Activated T-helper 1 cell treated with Interleukin-2 at 50 U/mL for 16 hours (primary cell): Measurements from ENCODE around the gene SNAPC4.
"Not testable (repeated sequence)": the region's sequence is repeated elsewhere in the genome, so short reads cannot be mapped to it uniquely, and the experiment has no call there.

Source experiments
- DNase-seq: peaks from one replicate; pipeline ENCODE4 v3.0.0-alpha.2; 2020; ENCODE audit warnings: low read depth

The SNAPC4 gene

DNA sequence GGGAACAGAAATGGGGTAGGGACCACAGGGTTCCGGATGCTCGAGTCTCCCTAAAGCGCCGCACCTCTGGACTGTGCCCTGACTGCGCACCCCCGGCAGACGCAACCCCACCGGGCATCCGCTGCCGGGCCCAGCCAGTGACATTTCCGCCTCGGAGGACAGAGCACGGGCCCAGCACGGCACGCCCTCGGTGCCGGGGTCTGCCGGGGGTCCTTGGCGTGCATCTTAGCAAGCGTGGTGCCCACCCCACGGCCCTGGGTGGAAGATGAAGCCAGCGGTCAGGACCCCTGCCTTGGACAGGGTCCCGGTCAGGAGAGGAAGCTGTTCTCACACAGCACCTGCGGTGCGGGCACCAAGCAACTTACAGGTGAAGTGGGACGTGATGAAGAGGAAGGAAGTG lies 32.6 kb upstream of the SNAPC4 start:
- no peak for DNase-seq

DNA sequence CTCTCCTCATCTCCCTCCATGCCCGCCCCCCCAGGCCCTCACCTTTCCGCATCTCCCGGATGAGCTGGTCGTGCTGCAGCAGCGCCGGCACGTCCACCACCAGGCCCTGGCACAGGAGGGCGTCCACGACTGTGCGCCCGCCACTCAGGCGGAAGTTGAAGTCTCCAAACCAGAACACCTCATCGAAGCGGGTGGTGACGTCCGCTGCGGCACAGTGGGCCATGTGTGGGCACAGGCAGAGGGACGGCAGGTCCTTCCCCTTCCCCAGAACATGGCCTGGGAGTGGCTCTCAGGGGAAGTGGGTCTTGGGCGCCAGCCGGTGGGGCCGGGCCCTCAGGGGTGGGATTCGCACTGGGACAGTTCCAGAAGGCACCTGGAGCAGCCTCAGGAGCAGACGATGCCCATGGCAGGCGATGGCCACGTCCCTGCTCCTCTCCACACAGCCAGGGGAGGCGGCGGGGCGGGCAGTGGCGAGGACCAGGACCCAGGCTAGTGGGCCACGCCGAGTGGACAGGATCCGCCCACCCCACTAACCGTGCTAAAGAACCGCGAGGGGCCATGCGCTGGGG lies 31.9 kb upstream of the SNAPC4 start:
- DNase-seq, result no peak

- DNase-seq, result no peak
Measured at GRCh38 chr9:136430588-136431234, 30.7 kb upstream of the SNAPC4 start.

DNA sequence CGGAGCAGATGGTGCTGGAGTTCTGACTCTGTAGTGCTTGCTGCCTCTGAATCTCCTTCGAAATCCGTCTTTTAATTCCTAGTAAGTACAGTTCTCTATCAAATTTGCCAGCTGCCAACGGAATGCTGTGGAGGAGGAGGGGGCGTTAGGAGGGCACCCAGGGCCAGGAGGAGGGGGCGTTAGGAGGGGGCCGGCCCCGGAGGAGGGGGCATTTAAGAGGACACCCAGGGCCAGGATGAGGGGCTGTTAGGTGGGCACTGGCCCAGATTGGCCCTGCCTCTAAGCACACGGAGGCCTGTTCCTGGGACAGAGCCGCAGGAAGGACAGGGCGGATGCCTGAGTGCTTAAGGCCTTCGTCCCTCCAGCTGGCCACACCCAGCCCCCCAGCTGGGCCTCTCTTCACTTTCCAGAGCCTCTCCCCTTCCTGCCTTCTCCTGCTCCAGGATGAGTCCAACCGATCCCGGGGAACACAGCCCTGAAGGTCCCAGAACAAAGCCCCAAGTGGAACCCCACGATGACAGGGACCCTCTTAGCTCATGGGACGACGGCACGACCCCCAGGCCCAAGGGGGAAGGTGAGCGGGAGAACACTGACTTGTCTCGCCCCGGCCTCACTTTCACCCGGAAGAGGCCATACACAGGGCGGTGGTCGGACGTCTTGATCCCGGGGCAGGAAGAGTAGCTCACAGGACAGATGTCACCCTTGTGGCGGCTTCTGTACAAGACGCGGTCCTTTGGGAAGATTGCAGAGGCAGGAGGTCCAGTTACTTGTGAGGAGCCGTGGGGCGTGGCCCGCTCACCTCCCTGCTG lies 29.9 kb upstream of the SNAPC4 start:
- DNase-seq, result no peak

- DNase-seq, result no peak
Measured at GRCh38 chr9:136429075-136429628, 29.2 kb upstream of the SNAPC4 start.

DNA sequence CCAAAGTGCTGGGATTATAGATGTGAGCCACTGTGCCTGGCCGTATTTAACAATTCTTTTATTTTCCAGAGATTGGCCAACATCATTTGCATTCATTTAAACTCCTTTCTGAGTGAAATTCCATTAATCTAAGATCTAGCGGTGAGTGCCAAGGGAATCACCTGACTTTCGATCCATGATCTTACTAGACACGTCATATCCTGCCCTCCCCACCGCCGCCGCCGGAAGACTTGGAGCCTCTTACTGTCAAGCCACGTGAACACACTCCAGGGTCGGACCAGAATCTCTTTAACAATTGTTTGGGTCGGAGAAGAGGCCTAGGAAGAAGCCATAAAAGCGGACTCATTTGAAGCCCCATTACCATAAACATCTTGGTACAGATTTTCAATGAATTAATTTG lies 26.8 kb upstream of the SNAPC4 start:
- DNase-seq, result no peak

GRCh38 chr9:136425367-136425766 lies 25.4 kb upstream of the SNAPC4 start:
- not testable (repeated sequence) for DNase-seq

DNA sequence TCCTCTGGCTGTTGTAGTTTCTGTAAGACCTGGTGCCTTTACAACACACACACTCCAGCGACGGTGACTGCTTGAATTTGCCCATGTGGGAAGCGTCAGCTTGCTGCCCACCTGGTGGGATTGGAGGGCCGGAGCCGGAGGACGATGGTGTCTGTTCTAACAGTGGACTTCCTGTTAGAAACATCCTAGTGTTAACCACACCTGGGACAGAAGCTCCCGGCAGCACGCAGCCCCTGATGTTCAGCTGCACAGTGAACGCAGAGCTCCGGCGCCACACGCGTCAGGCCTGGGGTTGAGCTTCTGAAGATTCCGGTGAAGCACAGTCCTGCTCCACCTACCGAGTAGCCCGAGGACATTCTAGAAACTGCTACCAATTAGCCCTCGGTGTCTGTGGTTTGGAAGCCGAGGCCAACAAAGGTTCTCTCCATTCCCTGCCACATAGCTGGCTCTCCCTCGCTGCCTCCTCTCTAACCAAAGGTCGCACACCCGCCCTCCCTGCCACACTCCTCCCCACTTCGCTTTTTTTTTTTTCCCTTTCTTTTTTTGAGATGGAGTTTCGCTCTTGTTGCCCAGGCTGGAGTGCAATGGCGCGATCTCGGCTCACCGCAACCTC lies 24.9 kb upstream of the SNAPC4 start:
- no peak for DNase-seq

GRCh38 chr9:136423432-136424146 lies 23.6 kb upstream of the SNAPC4 start:
- DNase-seq, result no peak

GRCh38 chr9:136422876-136423275 lies 22.9 kb upstream of the SNAPC4 start:
- no peak for DNase-seq

DNA sequence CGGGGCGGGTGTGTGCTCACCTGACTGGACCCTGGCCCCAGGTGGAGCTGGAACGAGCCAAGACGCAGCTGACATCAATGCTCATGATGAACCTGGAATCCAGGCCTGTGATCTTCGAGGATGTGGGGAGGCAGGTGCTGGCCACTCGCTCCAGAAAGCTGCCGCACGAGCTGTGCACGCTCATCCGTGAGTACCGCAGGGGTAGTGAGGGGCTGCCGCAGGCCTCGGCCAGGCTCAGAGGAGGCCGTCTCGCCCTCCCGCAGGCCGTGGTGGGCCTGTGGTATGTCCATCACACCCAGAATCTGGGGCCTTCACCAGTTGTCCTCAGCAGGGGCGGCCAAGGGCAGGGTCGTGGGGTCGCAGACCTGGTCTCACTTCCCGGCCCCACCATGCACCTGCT lies 21.8 kb upstream of the SNAPC4 start:
- no peak for DNase-seq

GRCh38 chr9:136419092-136419420 lies 19.1 kb upstream of the SNAPC4 start:
- DNase-seq, result no peak

- no peak for DNase-seq
Measured at GRCh38 chr9:136418182-136419091, 18.5 kb upstream of the SNAPC4 start.

DNA sequence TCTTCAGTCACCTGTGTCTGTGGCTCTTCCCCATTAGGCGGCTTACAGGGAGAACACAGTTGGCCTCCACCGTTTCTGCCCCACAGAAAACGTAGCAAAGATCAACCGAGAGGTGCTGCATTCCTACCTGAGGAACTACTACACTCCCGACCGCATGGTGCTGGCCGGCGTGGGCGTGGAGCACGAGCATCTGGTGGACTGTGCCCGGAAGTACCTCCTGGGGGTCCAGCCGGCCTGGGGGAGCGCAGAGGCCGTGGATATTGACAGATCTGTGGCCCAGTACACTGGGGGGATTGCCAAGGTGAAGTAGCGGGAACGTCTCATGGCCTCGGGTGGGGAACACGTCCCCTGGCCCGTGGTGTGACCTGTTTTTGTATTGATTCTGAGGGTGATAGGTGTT lies 16.9 kb upstream of the SNAPC4 start:
- DNase-seq, result no peak

DNA sequence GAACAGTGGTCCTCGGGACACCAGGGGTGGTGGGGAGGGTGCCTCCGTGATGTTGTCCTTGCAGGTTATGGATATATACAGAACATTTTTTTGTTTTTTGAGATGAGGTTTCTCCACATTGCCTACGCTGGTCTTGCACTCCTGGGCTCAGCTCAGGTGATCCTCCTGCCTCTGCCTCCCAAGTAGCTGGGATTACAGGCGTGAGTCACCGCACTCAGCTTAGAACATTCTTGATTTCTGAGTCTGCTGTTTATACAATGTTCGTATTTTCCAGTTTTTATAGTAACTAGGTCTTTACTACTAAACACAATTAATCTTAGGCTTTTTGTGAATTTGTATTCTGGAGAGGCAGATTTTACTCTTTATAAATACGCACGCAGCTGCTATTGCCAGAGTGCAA lies 16.5 kb upstream of the SNAPC4 start:
- DNase-seq, result no peak

- no peak for DNase-seq
Measured at GRCh38 chr9:136412962-136413361, 13.0 kb upstream of the SNAPC4 start.

DNA sequence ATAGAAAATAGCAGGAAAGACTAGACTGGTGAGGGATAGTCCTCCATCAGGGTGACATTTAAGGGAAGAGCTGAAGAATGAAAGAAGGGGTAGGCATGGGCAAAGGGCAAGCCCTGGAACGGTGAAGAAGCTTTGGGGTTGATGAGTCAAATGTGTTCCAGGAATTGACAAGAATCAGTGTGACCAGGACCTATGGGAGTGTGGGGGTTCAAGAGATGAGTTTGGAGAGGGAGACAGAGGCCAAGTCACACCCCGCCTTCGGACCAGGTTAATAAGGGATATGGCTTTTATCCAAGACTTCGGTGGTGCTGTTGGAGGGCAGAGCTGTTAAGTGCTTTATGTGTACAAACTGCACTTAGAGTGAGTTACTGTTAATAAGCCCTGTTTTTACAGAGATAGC lies 11.4 kb upstream of the SNAPC4 start:
- no peak for DNase-seq

DNA sequence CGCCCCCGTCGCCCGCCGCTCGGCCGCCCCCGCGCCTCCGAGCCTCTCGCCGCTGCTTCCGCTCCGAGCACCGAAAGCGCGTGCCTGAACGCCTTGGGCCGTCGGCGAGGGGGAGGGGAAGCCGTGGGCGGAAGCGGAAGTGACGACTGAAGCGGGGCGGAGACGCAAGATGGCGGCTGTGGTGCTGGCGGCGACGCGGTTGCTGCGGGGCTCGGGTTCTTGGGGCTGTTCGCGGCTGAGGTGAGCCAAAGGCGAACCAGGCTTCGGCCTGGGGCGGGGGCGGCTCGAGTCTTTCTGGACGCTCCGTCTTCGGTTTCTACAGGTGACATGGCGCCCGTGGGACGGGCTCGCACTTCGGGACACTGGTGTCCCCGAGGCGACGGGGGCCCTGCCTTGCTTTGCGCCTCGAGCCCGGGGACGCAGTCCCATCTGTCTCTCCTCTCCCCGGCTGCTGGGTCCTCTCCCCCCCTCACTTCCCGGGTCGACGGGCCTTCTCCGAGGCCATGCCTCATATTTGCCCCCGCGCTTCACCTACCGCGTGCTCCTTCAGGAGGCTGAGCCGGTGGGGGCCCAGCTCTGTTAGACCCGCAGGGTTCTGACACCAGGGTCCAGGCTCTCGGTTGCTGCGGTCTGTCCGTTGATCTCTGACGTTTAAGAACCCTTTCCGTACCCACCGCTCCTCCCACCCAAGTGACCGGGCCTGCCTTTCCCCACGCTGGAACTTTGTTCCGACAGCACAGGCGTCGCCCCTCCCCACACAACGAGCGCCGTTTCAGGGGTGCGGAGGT lies 10.7 kb upstream of the SNAPC4 start, which contains the start of the genes ENTR1 and PMPCA:
TSS of gene ENTR1 (minus strand) at position 115 of the 788 bp plus-strand sequence. CDS start 217 bp downstream, outside the sequence.
TSS of gene PMPCA (plus strand) at position 159 of the 788 bp plus-strand sequence. CDS start at position 170, 11 bp downstream.
- DNase-seq, result peak; percentile 91

DNA sequence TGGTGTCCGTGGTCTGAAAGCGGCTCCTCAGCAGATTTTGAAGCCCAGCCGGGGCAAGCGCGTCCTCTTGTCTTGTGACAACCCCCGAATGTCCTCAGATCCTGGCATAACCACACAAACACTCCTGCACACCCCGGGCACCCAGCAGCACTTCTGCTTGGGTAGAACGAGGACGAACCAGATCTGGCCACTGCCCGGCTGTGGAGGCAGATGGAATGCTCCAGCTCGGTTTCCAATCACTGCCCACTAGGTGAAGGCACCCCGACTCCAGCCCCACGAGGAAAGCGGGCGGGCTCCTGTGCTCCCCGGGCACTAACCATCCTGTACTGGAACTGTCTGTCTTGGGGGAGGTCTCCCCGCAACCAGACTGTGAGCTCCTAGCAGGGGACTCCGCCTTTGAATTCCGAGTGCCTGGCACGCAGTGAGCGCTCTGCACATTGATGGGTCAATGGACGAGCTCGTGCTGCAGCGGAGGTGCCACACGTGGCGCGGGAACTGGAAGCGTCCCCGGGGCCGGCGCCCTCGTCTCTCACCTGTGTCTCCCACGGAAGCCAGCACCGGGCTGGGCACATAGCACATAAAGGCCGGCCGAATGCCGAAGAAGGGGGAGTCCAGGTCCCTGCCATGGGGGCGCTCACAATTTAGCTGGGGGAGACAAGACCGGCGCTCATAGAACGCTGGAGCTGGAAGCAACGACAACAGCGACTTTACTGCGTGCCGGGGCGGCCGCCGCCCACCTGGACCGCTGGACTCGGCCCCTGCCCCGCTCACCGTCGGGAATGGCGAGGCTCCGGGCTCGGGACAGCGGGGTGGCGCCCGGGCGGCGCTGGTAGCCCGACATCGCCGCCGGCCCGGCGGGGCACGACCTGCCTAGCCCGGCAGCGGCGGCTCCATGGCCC lies 9.8 kb upstream of the SNAPC4 start:
- DNase-seq, result no peak
